HTR-8/SVneo (cell line): ENCODE data around the gene CYP46A1.

Experiments
- DNase-seq: peaks from one replicate; pipeline ENCODE4 v3.0.0; 2011; ENCODE audit warnings: low spot score, mixed read lengths; ENCODE audit not compliant: insufficient read length
- FAIRE-seq: peaks from 2 replicates; lab custom pipeline; 2011; peaks lifted over from hg19 to GRCh38; lab: Jason Lieb, UNC

Gene CYP46A1

DNA sequence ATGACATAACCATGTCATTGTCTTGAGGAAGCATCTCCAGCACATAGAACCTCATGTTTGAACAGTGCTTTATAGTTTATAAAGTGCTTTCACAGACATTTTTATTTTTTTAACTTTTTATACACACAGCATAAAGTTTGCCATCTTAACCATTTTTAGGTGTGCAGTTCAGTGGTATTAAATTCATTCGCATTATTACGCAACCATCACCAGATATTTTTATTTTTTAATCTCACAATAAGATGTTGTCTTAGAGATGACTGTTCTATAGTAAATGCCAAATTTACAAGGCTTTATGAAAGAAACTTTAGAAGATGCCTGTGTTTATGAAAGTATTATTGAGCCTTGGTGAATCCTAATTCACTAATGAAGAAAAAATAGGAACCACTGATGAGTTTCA lies 19.9 kb downstream of the CYP46A1 start:
- DNase-seq (no peak), FAIRE-seq (no peak)

- DNase-seq (no peak), FAIRE-seq (peak; percentile 16)
Observed at GRCh38 chr14:99706107-99706900, 22.2 kb downstream of the CYP46A1 start.

- FAIRE-seq = no peak
- no peak for DNase-seq
Observed at GRCh38 chr14:99707420-99707819, 23.3 kb downstream of the CYP46A1 start.

GRCh38 chr14:99707921-99708320 lies 23.8 kb downstream of the CYP46A1 start:
- no peak for DNase-seq
- no peak for FAIRE-seq

DNA sequence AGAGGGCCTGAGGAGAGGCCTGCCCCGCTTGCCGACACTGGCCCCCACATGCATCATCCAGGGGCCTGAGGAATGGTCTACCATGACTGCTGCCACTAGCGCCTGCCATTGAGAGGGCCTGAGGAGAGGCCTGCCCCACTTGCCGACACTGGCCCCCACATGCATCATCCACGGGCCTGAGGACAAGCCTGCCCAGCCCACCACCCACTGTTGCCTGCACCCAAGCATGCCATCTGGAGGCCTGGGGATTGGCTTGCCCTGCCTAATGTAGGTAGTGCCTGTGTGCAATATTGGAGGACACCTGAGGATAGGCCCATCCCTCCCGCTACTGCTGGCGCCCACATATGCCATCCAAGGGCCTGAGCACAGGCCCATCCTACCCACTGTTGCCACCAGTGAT lies 24.4 kb downstream of the CYP46A1 start:
- FAIRE-seq = no peak

GRCh38 chr14:99713972-99714371 lies 29.9 kb downstream of the CYP46A1 start:
- FAIRE-seq (no peak), DNase-seq (no peak)

More for the DNA sequence above, 24.4 kb downstream of the CYP46A1 start:
- no peak for DNase-seq

DNA sequence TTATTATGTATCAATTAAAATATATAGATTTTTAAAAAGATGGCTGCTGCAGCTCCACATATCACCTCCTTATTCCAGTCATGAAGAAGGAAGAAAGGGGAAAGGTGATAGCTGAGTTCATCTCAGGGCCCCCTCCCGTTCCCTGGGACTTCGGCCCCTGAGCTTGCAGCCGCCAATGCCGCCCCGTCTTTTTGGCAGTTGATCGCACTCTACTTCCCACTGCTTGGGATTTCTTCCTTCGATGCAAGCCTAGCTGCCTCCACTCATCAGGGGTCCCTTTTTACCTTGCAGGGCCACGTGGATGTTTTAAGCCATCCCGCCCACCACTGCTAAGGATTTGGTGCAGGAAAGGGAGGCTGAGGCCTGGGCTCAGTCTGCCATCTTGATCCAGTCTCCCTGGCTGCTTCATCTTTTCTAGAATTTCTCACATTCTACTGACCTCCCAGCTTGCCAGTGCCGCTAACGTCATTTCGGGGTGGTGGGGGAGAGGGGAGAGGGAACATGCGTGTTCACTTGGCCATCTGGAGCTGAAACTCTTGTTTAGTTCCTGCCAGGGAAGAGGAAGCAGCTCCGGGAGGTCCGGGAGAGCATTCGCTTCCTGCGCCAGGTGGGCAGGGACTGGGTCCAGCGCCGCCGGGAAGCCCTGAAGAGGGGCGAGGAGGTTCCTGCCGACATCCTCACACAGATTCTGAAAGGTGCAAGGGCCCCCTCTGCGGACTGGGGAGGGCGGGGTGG lies 31.3 kb downstream of the CYP46A1 start:
- no peak for FAIRE-seq
- no peak for DNase-seq

- no peak for FAIRE-seq
- no peak for DNase-seq
Observed at GRCh38 chr14:99716091-99716849, 32.2 kb downstream of the CYP46A1 start.

DNA sequence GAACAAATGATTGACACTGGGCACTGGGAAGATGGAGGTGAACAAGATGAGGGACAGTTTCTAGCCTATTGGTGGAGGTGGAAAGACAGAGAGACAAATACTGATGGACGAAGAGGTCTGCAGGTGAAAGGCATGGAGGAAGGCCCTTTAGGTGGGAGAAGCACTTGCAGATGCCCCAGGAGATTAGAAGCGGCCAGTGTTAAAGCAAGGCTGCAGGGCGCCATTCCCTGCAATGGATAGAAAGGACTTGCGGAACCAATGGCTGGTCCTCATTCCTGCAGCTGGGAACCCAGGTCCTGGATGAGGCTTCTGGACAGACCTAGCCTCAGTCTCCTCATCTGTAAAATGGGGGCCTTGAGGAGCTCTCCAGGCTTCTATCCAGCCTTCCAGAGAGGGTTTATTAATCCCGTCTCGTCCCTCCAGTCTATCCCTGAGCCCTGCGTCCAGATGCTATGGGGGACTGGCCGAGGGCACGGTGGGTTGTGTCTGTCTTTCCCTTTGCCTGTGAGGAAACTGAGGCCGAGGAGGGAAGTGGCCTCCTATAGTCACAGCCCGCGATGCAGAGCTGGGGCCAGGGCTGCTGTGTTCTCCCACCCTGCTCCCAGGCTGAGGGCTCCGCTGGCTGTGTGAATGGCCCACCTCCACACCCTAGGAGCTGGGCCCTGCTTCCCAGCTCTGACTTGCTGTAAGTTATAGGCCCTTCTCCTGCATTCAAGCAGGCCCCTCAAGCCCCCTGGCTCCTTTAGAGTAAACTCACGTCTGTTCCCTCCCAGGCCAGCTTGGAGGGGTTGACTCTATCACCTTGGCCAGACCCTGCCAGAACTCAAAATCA lies 33.0 kb downstream of the CYP46A1 start:
- DNase-seq (no peak), FAIRE-seq (no peak)

DNA sequence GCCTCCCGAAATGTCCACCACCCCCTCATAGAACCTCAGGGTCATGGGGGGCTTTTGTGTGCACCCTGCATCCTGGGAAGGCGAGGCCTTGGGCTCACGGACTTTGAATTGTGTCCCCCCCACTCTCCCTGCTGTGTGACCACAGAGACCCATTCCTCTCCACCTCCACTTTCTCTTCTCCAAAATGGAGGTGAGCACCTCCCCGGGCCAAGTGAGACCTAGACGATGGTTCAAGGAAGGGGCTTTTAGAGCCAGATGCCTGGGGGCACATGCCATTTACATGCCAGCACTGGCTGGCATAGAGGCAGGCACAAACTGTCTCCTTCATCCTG lies 33.5 kb downstream of the CYP46A1 start:
- no peak for FAIRE-seq
- DNase-seq = no peak

DNA sequence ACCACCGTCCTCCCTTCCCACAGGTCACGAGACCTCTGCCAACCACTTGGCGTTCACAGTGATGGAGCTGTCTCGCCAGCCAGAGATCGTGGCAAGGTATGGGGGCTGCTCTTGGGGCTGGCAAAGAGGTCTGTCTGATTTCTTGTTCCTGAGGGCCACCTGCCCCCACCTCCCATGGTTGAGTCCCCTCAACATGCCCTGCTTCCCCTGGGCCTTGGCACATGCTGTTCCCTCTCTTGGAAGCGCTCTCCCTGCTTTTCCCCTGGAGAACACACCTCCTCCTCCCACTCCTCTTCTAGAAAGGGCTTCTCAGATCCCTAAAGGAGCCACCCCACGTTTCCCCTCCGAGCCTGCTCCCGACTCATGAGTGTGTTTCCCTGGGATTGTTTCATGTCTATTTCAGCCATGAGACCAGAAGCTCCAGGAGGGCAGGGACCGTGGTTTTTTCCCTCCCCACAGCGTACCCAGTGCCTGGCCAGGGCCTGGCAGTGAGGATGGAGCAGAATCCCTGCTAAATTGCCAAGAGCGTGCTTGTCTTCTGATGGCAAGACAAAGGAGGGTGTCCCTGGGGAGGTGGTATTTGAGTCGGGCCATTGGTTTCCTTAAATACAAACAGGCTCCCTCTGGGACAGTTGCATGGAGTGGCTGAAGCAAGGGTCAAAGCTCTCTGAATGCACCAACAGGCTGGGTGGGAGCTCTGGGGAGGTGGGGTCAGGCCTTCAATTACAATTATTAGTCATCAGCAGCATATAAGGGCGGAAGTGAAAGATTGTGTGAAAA lies 34.1 kb downstream of the CYP46A1 start:
- no peak for DNase-seq

GRCh38 chr14:99718811-99719192 lies 34.7 kb downstream of the CYP46A1 start:
- DNase-seq = no peak
- FAIRE-seq = no peak

More for the DNA sequence above, 34.1 kb downstream of the CYP46A1 start:
- FAIRE-seq = no peak

DNA sequence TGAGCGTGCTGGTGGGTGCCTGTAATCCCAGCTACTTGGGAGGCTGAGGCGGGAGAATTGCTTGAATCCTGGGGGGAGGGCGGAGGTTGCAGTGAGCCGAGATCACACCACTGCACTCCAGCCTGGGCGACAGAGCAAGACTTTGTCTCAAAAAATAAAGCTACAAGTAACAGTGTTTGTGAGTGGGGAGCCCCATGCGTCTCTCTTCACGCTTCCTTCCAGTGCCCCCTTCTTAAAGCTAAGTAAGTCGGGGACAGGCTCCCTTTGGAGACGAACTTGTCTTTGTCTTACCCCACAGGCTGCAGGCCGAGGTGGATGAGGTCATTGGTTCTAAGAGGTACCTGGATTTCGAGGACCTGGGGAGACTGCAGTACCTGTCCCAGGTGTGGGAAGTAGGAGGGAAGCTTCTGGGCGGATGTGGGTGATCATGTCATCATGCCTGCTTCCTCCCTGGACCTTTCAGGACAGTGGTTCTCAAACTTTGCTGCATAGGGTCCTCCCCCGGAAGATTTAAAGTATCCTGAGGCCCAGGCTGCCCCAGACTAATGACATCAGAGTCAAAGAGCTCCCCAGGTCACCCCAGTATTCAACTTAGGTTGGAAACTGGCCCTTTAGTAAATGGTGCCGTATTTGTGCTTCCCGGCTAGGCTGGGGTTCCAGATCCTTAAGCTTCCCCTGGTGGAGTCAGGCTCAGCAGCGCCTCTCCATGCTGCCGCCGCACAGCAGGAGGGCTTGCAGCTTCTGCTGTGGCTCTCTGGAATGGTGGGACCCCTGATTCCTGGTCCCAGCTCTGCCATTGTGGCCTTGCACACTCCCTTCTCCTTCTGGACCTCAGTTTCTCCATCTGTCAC lies 37.1 kb downstream of the CYP46A1 start:
- FAIRE-seq (no peak), DNase-seq (no peak)

DNA sequence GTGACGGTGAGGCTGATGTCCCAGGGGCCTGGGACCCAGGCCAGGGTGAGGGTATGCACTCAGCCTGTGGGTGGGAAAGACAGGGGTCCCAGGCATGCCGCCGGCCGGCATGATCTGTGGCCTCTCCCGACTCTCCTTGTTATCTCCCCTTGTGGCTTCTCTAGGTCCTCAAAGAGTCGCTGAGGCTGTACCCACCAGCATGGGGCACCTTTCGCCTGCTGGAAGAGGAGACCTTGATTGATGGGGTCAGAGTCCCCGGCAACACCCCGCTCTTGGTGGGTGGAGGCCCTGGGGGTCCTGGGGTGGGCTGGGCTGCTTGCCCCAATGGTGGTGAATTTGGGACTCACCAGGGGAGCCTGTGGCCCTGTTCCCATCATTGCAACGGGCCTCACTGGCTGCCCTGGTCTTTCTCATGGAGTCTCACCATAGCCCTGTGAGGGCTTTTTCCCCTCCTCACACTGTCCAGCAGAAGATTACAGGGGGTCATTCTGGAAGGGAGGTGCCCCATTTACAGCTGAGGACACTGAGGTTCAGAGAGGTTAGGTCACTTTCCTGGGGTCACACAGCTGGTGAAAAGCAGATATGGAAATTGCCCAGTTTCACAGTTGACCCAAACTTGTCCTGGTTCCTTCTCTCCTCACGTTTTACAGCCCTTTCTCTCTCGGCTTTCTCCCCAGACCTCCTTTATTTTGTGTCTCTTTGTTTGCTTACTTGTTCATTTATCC lies 37.9 kb downstream of the CYP46A1 start:
- FAIRE-seq = no peak

GRCh38 chr14:99722741-99723140 lies 38.6 kb downstream of the CYP46A1 start:
- DNase-seq (no peak), FAIRE-seq (no peak)

More for the DNA sequence above, 37.9 kb downstream of the CYP46A1 start:
- DNase-seq = no peak

- FAIRE-seq (no peak), DNase-seq (peak; percentile 31)
Observed at GRCh38 chr14:99724196-99724891, 40.2 kb downstream of the CYP46A1 start.
